Pancreas (tissue), 10 donors: ENCODE measurements around the gene ARHGEF3. TPM values are rescaled to one million over a fixed set of nuclear protein-coding genes. Genes with fewer than 3 reads are reported as not detected.
A peak's percentile ranks its signal among the peaks of the same experiment; 100 is the strongest.

Source experiments
- ATAC-seq, 4 donors: fragments of 200-7000 bp; cut with Tn5 transposase; one replicate each; pipeline versions ENCODE4 v1.8.0 to v1.9.1; 2020; ENCODE audit warnings: mild to moderate bottlenecking in 4 of 4, moderate library complexity in 4 of 4
- DNase-seq, 6 donors: peaks; one replicate each; pipeline ENCODE4 v3.0.0-alpha.2; 2020
- FAIRE-seq: peaks from 2 replicates; lab custom pipeline; 2012; peaks lifted over from hg19 to GRCh38; lab: Jason Lieb, UNC
- H3K27ac ChIP-seq, 4 donors: fragments of 200-600 bp; sonication (generic); 1 replicate in 3 of 4; 2 replicates in 1 of 4; pipeline versions ENCODE4 v1.5.0 to v1.8.0; 2020
- H3K27me3 ChIP-seq, 4 donors: fragments of 200-600 bp; one replicate each; pipeline ENCODE4 v1.8.0; 2021
- H3K36me3 ChIP-seq, 3 donors: fragments of 200-600 bp; sonication (generic) in 1 of 3; one replicate each; pipeline versions ENCODE4 v1.5.0 to v1.8.0; 2020 to 2021
- H3K4me1 ChIP-seq, 3 donors: fragments of 200-600 bp; one replicate each; pipeline ENCODE4 v1.8.0; 2021
- H3K4me3 ChIP-seq, 4 donors: fragments of 200-600 bp; sonication (generic) in 2 of 4; one replicate each; pipeline versions ENCODE4 v1.5.0 to v1.8.0; 2020 to 2021
- H3K9me3 ChIP-seq, 4 donors: fragments of 200-600 bp; one replicate each; pipeline ENCODE4 v1.8.0; 2021
- WGBS, 2 donors: extraction: QIAGEN DNeasy Blood & Tissue Kit; methylation state at CpG; one replicate each; pipeline ENCODE4 v1.1.7; 2013; 5-methylcytosine and 5-hydroxymethylcytosine counted together
- intact Hi-C, 3 donors: fragments of 100-400 bp; cut with DNase I; formaldehyde crosslinking; loops; one replicate each; pipeline versions ENCODE4 v1.11.1 to v1.14.2; 2022
- polyA plus RNA-seq, 2 donors: library from polyadenylated mRNA; stranded (reverse); fragments of 200-250 nt; gene quantifications; one replicate each; pipeline ENCODE4 v1.2.3, GENCODE V29; 2013
- total RNA-seq, 6 donors: library from RNA; stranded (reverse); fragmentation: NEBNext Ultra II Directional in 4 of 6; extraction: Animal tissue kit (Norgen Biotek cat#: 25700) in 4 of 6; gene quantifications; one replicate each; pipeline versions ENCODE4 v1.2.1 to v1.2.4, GENCODE V29; 2021 to 2023
- TF ChIP-seq, protein P1 (sequence below), 4 donors: fragments of 200-600 bp; sonication (generic) in 3 of 4; IDR thresholded peaks; one replicate each; pipeline versions ENCODE4 v1.5.0 to v1.8.0; 2021; ENCODE audit warnings: antibody characterized with exemption in 4 of 4
- donor health status: healthy with polysubstance abuse.
- donor health status: DM: no; HTN: no; CAD: no; lungs with moderate emphysema.
- donor health status: DM: no; HTN: no; CAD: no.
- donor health status: control.
- donor health status: control.
- donor health status: Bipolar disorder and iron deficiency.
- donor health status: DM: yes; HTN: yes; CAD: no.
- donor health status: DM: no; HTN: no; CAD: no.
- donor health status: DM: no; HTN: no; CAD: no.
- donor health status: DM: yes; HTN: yes; CAD: no.

Gene ARHGEF3
- total and polyA plus RNA-seq, 8 donors, result 11.4 to 36.5 (median 25.6) TPM

DNA sequence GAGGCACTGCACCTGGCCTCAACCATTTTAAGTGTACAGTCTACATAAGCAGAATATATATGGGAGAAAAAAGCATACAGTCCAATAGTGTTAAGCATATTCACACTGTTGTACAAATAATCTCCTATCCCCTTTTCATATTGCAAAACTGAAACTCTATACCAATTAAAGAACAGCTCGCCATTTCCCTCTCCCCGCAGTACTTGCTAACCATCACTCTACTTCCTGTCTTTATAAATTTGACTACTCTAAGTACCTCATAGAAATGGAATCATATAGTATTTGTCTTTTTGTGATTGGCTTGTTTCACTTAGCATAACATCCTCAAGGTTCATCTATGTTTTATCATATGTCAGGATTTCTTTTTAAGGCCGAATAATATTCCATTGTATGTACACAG is 97.0 kb downstream of the ARHGEF3 start:
- WGBS, 2 donors, result 89 to 91% methylated on average over 3 of the region's 3 CpGs
- peaks cover 0 to 6% (median 0%) of the 10 kb centered on the region in 3 donors for H3K4me1 ChIP-seq
- FAIRE-seq (no peak), DNase-seq (no peak), ATAC-seq (no peak)
- no peak overlapping the region for H3K4me3 ChIP-seq
- no peaks in the 10 kb centered on the region for H3K9me3 ChIP-seq
- no peaks in the 10 kb centered on the region for H3K27me3 ChIP-seq
- intact Hi-C loops, result loop anchor here (5.0 to 10.0 kb wide), 4 partner anchors 100 to 290 kb away; partner anchors contain the start of gene ARHGEF3 (in 1 of the 3)
- TF ChIP-seq, protein P1, sequence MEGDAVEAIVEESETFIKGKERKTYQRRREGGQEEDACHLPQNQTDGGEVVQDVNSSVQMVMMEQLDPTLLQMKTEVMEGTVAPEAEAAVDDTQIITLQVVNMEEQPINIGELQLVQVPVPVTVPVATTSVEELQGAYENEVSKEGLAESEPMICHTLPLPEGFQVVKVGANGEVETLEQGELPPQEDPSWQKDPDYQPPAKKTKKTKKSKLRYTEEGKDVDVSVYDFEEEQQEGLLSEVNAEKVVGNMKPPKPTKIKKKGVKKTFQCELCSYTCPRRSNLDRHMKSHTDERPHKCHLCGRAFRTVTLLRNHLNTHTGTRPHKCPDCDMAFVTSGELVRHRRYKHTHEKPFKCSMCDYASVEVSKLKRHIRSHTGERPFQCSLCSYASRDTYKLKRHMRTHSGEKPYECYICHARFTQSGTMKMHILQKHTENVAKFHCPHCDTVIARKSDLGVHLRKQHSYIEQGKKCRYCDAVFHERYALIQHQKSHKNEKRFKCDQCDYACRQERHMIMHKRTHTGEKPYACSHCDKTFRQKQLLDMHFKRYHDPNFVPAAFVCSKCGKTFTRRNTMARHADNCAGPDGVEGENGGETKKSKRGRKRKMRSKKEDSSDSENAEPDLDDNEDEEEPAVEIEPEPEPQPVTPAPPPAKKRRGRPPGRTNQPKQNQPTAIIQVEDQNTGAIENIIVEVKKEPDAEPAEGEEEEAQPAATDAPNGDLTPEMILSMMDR (IDR thresholded peaks at IDR 0.05), result no peak
- no peak overlapping the region for H3K27ac ChIP-seq
- H3K36me3 ChIP-seq, result no peaks in the 10 kb centered on the region

DNA sequence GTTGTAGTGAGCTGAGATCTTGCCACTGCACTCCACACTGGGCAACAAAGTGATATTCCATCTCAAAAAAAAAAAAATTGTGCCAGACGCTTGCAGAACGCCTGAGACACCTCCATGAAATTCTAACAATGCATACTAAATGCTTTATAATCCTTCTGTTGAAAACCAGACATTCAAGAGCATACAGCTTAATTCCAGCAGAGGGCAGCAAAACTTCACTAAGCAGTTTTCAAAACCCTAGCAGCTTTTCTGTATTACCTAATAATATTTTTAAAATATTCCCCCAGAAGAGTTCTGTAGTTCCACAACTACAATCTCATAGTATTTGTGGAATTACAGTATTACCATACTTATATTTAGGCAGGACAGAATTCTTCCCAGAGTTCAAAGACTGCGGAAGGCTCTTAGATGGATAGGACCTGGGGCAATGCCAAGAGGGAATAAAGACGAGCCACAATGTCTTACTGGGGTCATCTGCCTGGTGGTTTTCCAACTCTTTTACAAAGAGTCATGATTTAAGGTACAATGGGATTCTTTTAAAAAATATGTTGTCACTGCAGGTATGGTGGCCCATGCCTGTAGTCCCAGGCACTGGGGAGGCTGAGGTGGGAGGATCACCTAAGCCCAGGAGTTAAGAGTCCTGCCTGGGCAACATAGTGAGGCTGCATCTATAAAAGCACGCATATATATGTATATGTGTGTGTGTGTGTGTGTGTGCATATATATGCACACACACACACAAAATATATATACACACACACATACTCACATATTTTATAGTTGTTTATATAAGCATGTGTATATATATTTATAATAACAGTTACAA is 99.0 kb downstream of the ARHGEF3 start:
- no peaks in the 10 kb centered on the region for H3K9me3 ChIP-seq
- intact Hi-C loops, result loop anchor here (5.0 to 10.0 kb wide), 4 partner anchors 102 to 292 kb away; partner anchors contain the start of gene ARHGEF3 (in 1 of the 3)
- H3K4me3 ChIP-seq, result no peak overlapping the region
- no peaks in the 10 kb centered on the region for H3K27me3 ChIP-seq
- H3K27ac ChIP-seq, result no peak overlapping the region
- ATAC-seq, result peak; percentile 66 to 96 (median 92)
- FAIRE-seq, result peak; percentile 88
- peak in 3 of 6 donors; percentile 35 to 61 (median 44) for DNase-seq
- H3K36me3 ChIP-seq, result no peaks in the 10 kb centered on the region
- H3K4me1 ChIP-seq, result peaks cover 0 to 6% (median 0%) of the 10 kb centered on the region in 3 donors
- 7 to 17% methylated on average over 5 of the region's 5 CpGs for WGBS, 2 donors
- TF ChIP-seq, protein P1 (IDR thresholded peaks at IDR 0.05), result peak; percentile 64 to 80 (median 72)

DNA sequence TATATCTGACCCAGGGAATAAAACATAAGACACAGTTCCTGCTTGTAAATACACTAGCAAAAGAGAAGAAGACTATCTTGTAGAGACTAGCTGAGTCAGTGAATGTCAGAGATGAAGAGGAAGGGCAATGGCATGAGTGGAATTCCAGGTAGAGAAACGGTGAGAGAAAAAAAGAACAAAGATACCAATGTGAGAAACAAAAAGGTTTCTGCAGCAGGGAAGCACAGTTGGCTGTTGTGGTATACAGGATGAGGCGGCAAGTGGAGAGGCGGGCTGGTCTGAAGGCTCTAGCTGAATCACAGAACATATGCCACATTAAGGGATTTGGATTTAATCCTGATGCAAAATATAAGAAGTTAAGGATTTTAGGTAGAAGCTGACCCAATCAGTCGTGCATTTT is 101.6 kb downstream of the ARHGEF3 start:
- FAIRE-seq, result no peak

DNA sequence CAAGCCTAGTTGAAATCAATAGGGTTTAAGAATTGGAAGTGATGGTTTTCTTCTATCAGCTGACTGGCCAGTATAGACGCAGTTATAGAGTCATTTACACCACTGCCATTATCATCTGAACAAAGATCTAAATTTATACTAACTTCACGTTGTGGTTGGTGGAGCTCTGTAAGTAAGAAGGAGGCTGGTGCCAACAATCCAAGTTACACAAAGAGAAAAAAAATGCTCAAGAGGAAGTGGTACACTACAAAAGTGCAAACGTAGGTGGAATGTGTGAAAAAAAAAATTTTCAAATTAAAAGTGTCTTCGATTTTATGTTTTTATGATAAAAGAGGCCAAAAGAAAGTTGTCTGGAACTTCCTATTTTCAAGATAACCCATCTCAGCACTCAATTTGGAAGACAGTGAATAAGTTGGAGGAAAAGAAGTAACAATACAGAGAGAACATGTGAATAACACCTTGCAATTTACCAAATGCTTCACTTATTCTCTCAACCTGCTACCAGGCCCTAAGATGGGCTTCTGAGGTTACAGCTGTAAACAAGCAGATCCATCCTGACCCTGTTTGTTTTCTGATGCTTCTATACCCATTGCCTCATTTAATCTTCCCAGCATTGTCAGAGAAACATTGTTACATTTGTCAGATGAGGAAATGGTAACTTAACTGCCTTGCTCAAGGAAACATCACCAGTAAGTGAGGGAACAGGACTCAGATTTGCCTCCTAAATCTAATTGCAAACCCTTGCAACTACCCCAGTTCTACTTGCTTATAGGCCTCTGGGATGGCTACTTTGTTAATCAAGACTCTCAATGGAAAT is 106.7 kb downstream of the ARHGEF3 start:
- H3K4me1 ChIP-seq, result no peaks in the 10 kb centered on the region
- 53 to 55% methylated on average over 4 of the region's 4 CpGs for WGBS, 2 donors
- H3K27ac ChIP-seq, result no peak overlapping the region
- H3K36me3 ChIP-seq, result no peaks in the 10 kb centered on the region
- intact Hi-C loops, result no loop called here
- H3K9me3 ChIP-seq, result no peaks in the 10 kb centered on the region
- no peak for DNase-seq
- TF ChIP-seq, protein P1 (IDR thresholded peaks at IDR 0.05), result no peak
- H3K27me3 ChIP-seq, result no peaks in the 10 kb centered on the region
- ATAC-seq, result peak in 2 of 4 donors; percentile 35 to 58
- no peak for FAIRE-seq
- no peak overlapping the region for H3K4me3 ChIP-seq

More for the DNA sequence above, 101.6 kb downstream of the ARHGEF3 start:
- TF ChIP-seq, protein P1 (IDR thresholded peaks at IDR 0.05), result no peak
- ATAC-seq (no peak), DNase-seq (no peak)
- Histone ChIP-seq H3K4me3 (no peak overlapping the region), H3K9me3 (no peaks in the 10 kb centered on the region), H3K36me3 (no peaks in the 10 kb centered on the region), H3K27me3 (no peaks in the 10 kb centered on the region), H3K27ac (no peak overlapping the region), H3K4me1 (peaks cover 0 to 6% (median 0%) of the 10 kb centered on the region in 3 donors)
- intact Hi-C loops, result loop anchor here (2.0 to 10.0 kb wide), 5 partner anchors 105 to 295 kb away; partner anchors contain the start of gene ARHGEF3 (in 1 of the 3)
- WGBS, 2 donors, result 59 to 61% methylated on average over 4 of the region's 4 CpGs
